Activated naive CD8-positive, alpha-beta T cell (primary cell): ENCODE data around the gene MID2.
"Not testable (repeated sequence)": the region's sequence is repeated elsewhere in the genome, so short reads cannot be mapped to it uniquely, and the experiment has no call there.

Source experiments
- H3K27ac Mint-ChIP-seq: one replicate; pipeline ENCODE4 v1.8.0; 2021; ENCODE audit warnings: mixed read lengths
- H3K27me3 Mint-ChIP-seq: one replicate; pipeline ENCODE4 v1.8.0; 2021; ENCODE audit warnings: mixed read lengths
- H3K36me3 Mint-ChIP-seq: one replicate; pipeline ENCODE4 v1.8.0; 2021; ENCODE audit warnings: mixed read lengths
- H3K4me1 Mint-ChIP-seq: one replicate; pipeline ENCODE4 v1.8.0; 2021; ENCODE audit warnings: low read depth, mixed read lengths
- H3K4me3 Mint-ChIP-seq: one replicate; pipeline ENCODE4 v1.8.0; 2021; ENCODE audit warnings: mild to moderate bottlenecking, mixed read lengths
- H3K9me3 Mint-ChIP-seq: one replicate; pipeline ENCODE4 v1.8.0; 2021; ENCODE audit warnings: low read depth, mixed read lengths

MID2 gene

GRCh38 chrX:107829878-107830277 is 4.2 kb downstream of the MID2 start:
- Mint-ChIP-seq H3K4me1 (peaks cover 38% of the 10 kb centered on the region), H3K9me3 (no peaks in the 10 kb centered on the region), H3K4me3 (no peak overlapping the region), H3K27me3 (no peaks in the 10 kb centered on the region), H3K36me3 (no peaks in the 10 kb centered on the region), H3K27ac (no peak overlapping the region)

GRCh38 chrX:107831071-107831730 is 5.5 kb downstream of the MID2 start:
- no peaks in the 10 kb centered on the region for H3K36me3 Mint-ChIP-seq
- no peak overlapping the region for H3K4me3 Mint-ChIP-seq
- H3K9me3 Mint-ChIP-seq: no peaks in the 10 kb centered on the region
- no peaks in the 10 kb centered on the region for H3K27me3 Mint-ChIP-seq
- peaks cover 31% of the 10 kb centered on the region for H3K4me1 Mint-ChIP-seq
- H3K27ac Mint-ChIP-seq: no peak overlapping the region

- no peak overlapping the region for H3K4me3 Mint-ChIP-seq
- H3K36me3 Mint-ChIP-seq: no peaks in the 10 kb centered on the region
- H3K9me3 Mint-ChIP-seq: no peaks in the 10 kb centered on the region
- H3K27me3 Mint-ChIP-seq: no peaks in the 10 kb centered on the region
- no peak overlapping the region for H3K27ac Mint-ChIP-seq
- peaks cover 20% of the 10 kb centered on the region for H3K4me1 Mint-ChIP-seq
These were observed 8.9 kb downstream of the MID2 start for GRCh38 chrX:107834275-107835201.

GRCh38 chrX:107836958-107837357 is 11.3 kb downstream of the MID2 start:
- Mint-ChIP-seq H3K4me1 (peaks cover 20% of the 10 kb centered on the region), H3K36me3 (peaks cover 9% of the 10 kb centered on the region), H3K4me3 (no peak overlapping the region), H3K27ac (no peak overlapping the region), H3K9me3 (no peaks in the 10 kb centered on the region), H3K27me3 (no peaks in the 10 kb centered on the region)

GRCh38 chrX:107840971-107841370 is 15.3 kb downstream of the MID2 start:
- no peaks in the 10 kb centered on the region for H3K27me3 Mint-ChIP-seq
- H3K9me3 Mint-ChIP-seq: no peaks in the 10 kb centered on the region
- H3K36me3 Mint-ChIP-seq: peaks cover 9% of the 10 kb centered on the region
- no peak overlapping the region for H3K27ac Mint-ChIP-seq
- H3K4me3 Mint-ChIP-seq: no peak overlapping the region
- H3K4me1 Mint-ChIP-seq: peaks cover 23% of the 10 kb centered on the region

GRCh38 chrX:107842715-107843400 is 17.2 kb downstream of the MID2 start:
- Mint-ChIP-seq H3K4me3 (no peak overlapping the region), H3K27ac (no peak overlapping the region), H3K4me1 (peaks cover 18% of the 10 kb centered on the region), H3K36me3 (peaks cover 9% of the 10 kb centered on the region), H3K27me3 (no peaks in the 10 kb centered on the region), H3K9me3 (no peaks in the 10 kb centered on the region)

GRCh38 chrX:107845625-107846024 is 20.0 kb downstream of the MID2 start:
- Mint-ChIP-seq H3K4me3 (no peak overlapping the region), H3K36me3 (peaks cover 12% of the 10 kb centered on the region), H3K27ac (no peak overlapping the region), H3K4me1 (peaks cover 11% of the 10 kb centered on the region), H3K27me3 (no peaks in the 10 kb centered on the region), H3K9me3 (no peaks in the 10 kb centered on the region)

GRCh38 chrX:107848591-107848990 is 22.9 kb downstream of the MID2 start:
- Mint-ChIP-seq H3K27ac (no peak overlapping the region), H3K9me3 (no peaks in the 10 kb centered on the region), H3K36me3 (peaks cover 12% of the 10 kb centered on the region), H3K4me3 (no peak overlapping the region), H3K27me3 (no peaks in the 10 kb centered on the region), H3K4me1 (peaks cover 3% of the 10 kb centered on the region)

- Mint-ChIP-seq H3K36me3 (peaks cover 12% of the 10 kb centered on the region), H3K27ac (peak overlapping the region; percentile 46), H3K4me1 (peaks cover 3% of the 10 kb centered on the region), H3K27me3 (no peaks in the 10 kb centered on the region), H3K4me3 (no peak overlapping the region), H3K9me3 (no peaks in the 10 kb centered on the region)
These were observed 24.2 kb downstream of the MID2 start for GRCh38 chrX:107849747-107850421.

GRCh38 chrX:107850422-107850765 is 24.7 kb downstream of the MID2 start:
- peaks cover 3% of the 10 kb centered on the region for H3K4me1 Mint-ChIP-seq
- H3K36me3 Mint-ChIP-seq: peaks cover 12% of the 10 kb centered on the region
- no peaks in the 10 kb centered on the region for H3K9me3 Mint-ChIP-seq
- no peak overlapping the region for H3K27ac Mint-ChIP-seq
- H3K27me3 Mint-ChIP-seq: no peaks in the 10 kb centered on the region
- no peak overlapping the region for H3K4me3 Mint-ChIP-seq

GRCh38 chrX:107851215-107851614 is 25.5 kb downstream of the MID2 start:
- no peak overlapping the region for H3K27ac Mint-ChIP-seq
- H3K36me3 Mint-ChIP-seq: peaks cover 12% of the 10 kb centered on the region
- H3K4me3 Mint-ChIP-seq: no peak overlapping the region
- peaks cover 3% of the 10 kb centered on the region for H3K4me1 Mint-ChIP-seq
- H3K9me3 Mint-ChIP-seq: no peaks in the 10 kb centered on the region
- H3K27me3 Mint-ChIP-seq: no peaks in the 10 kb centered on the region

- H3K9me3 Mint-ChIP-seq, H3K27me3 Mint-ChIP-seq, H3K4me1 Mint-ChIP-seq, H3K27ac Mint-ChIP-seq, H3K4me3 Mint-ChIP-seq: not testable (repeated sequence)
- H3K36me3 Mint-ChIP-seq: peaks cover 12% of the 10 kb centered on the region
These were observed 26.0 kb downstream of the MID2 start for GRCh38 chrX:107851665-107852064.

GRCh38 chrX:107856289-107856688 is 30.6 kb downstream of the MID2 start:
- no peak overlapping the region for H3K27ac Mint-ChIP-seq
- H3K27me3 Mint-ChIP-seq: no peaks in the 10 kb centered on the region
- no peak overlapping the region for H3K4me3 Mint-ChIP-seq
- H3K36me3 Mint-ChIP-seq: peaks cover 15% of the 10 kb centered on the region
- H3K4me1 Mint-ChIP-seq: peaks cover 4% of the 10 kb centered on the region
- no peaks in the 10 kb centered on the region for H3K9me3 Mint-ChIP-seq

- H3K27ac Mint-ChIP-seq, H3K4me1 Mint-ChIP-seq, H3K4me3 Mint-ChIP-seq, H3K27me3 Mint-ChIP-seq, H3K9me3 Mint-ChIP-seq: not testable (repeated sequence)
- H3K36me3 Mint-ChIP-seq: peaks cover 16% of the 10 kb centered on the region
These were observed 31.4 kb downstream of the MID2 start for GRCh38 chrX:107857041-107857440.

GRCh38 chrX:107857837-107858236 is 32.2 kb downstream of the MID2 start:
- Mint-ChIP-seq H3K36me3 (peaks cover 11% of the 10 kb centered on the region), H3K27me3 (no peaks in the 10 kb centered on the region), H3K4me3 (no peak overlapping the region), H3K9me3 (no peaks in the 10 kb centered on the region), H3K4me1 (peaks cover 3% of the 10 kb centered on the region), H3K27ac (no peak overlapping the region)
